Airway epithelial cell (primary cell): Measurements from ENCODE around the gene SLC25A6. TPM values are rescaled to one million over a fixed set of nuclear protein-coding genes. Genes with fewer than 3 reads are reported as not detected.

Experiments used
- total RNA-seq: library from RNA; depleted of rRNA; stranded (reverse); fragments of >200 nt; gene quantifications from 2 replicates; pipeline ENCODE4 v1.2.3, GENCODE V29; 2015

SLC25A6 gene
- 294 and 322 TPM in 2 replicates for total RNA-seq

GRCh38 chrX:1391707-1392375 is at the start of gene SLC25A6:
Gene SLC25A6 (minus strand): TSS chrX:1392113. CDS start chrX:1392009, 104 bp downstream.

DNA sequence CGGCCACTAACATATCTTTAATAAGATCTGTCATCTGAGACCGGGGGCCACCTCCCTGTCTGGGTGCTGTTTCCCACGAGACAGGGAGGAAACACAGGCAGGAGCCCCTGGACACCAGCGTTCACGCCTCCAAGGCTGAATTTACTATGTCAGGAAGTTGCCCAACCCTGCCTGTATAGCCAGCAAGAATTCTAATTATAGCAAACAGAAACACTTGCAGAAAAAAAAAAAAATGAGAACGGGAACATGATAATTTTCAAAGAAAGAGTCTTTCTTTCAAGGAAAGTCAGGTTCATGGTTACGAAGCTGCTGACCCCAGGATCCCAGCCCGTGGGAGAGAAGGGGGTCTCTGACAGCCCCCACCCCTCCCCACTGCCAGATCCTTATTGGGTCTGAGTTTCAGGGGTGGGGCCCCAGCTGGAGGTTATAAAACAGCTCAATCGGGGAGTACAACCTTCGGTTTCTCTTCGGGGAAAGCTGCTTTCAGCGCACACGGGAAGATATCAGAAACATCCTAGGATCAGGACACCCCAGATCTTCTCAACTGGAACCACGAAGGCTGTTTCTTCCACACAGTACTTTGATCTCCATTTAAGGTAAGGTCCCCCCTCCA is 55.5 kb downstream of the SLC25A6 start, which contains the start of gene IL3RA:
Gene IL3RA, plus strand, starts transcription at position 455 of the 613 bp plus-strand sequence. CDS start 4,981 bp downstream, outside the sequence.

Other genes with a start within 250 kb of the SLC25A6 start
- gene CRLF2, start 179.5 kb downstream of the SLC25A6 start, total RNA-seq = not detected in 2 replicates
- not detected in 2 replicates for gene CSF2RA, start 123.3 kb downstream of the SLC25A6 start, total RNA-seq
- not detected in 2 replicates for gene IL3RA, start 55.3 kb downstream of the SLC25A6 start, total RNA-seq
- gene ASMTL, start 60.8 kb upstream of the SLC25A6 start, total RNA-seq = 20.7 and 21.4 TPM in 2 replicates
- not detected in 2 replicates for gene P2RY8, start 145.1 kb upstream of the SLC25A6 start, total RNA-seq
- gene AKAP17A, start 199.5 kb upstream of the SLC25A6 start, total RNA-seq = 22.2 and 32.2 TPM in 2 replicates
- not detected in 2 replicates for gene ASMT, start 222.9 kb upstream of the SLC25A6 start, total RNA-seq